T-helper 2 cell treated with Interferon-gamma antibody and Interleukin-4, amounts not matched to agents 5 μg/mL and 100 μg/mL, for 36 hours (primary cell): ENCODE results near the gene VMP1.
"Not testable (repeated sequence)": the region's sequence is repeated elsewhere in the genome, so short reads cannot be mapped to it uniquely, and the experiment has no call there.

Experiments used
- DNase-seq: peaks from one replicate; pipeline ENCODE4 v3.0.0; 2021; ENCODE audit warnings: low spot score
- H3K27ac Mint-ChIP-seq: one replicate; pipeline ENCODE4 v1.8.0; 2021; ENCODE audit warnings: mild to moderate bottlenecking, mixed read lengths
- H3K27me3 Mint-ChIP-seq: one replicate; pipeline ENCODE4 v1.8.0; 2021; ENCODE audit warnings: low read depth, mixed read lengths
- H3K36me3 Mint-ChIP-seq: one replicate; pipeline ENCODE4 v1.8.0; 2021; ENCODE audit warnings: low read depth, mixed read lengths
- H3K4me1 Mint-ChIP-seq: one replicate; pipeline ENCODE4 v1.8.0; 2021; ENCODE audit warnings: low read depth, mixed read lengths
- H3K4me3 Mint-ChIP-seq: one replicate; pipeline ENCODE4 v1.8.0; 2022; ENCODE audit warnings: mild to moderate bottlenecking, moderate library complexity, mixed read lengths
- H3K9me3 Mint-ChIP-seq: one replicate; pipeline ENCODE4 v1.8.0; 2021; ENCODE audit warnings: mixed read lengths

Gene VMP1

GRCh38 chr17:59858167-59858816, 150.8 kb downstream of the VMP1 start:
- Mint-ChIP-seq H3K36me3 (peaks cover 14% of the 10 kb centered on the region), H3K9me3 (no peaks in the 10 kb centered on the region), H3K4me1 (peaks cover 15% of the 10 kb centered on the region), H3K27ac (no peak overlapping the region), H3K4me3 (no peak overlapping the region), H3K27me3 (no peaks in the 10 kb centered on the region)
- DNase-seq: no peak

GRCh38 chr17:59858932-59859331, 151.5 kb downstream of the VMP1 start:
- no peak for DNase-seq
- Mint-ChIP-seq H3K27me3 (no peaks in the 10 kb centered on the region), H3K9me3 (no peaks in the 10 kb centered on the region), H3K27ac (no peak overlapping the region), H3K36me3 (peaks cover 18% of the 10 kb centered on the region), H3K4me1 (peaks cover 13% of the 10 kb centered on the region), H3K4me3 (no peak overlapping the region)

- DNase-seq: no peak
- peaks cover 18% of the 10 kb centered on the region for H3K36me3 Mint-ChIP-seq
- no peak overlapping the region for H3K27ac Mint-ChIP-seq
- no peaks in the 10 kb centered on the region for H3K9me3 Mint-ChIP-seq
- H3K4me3 Mint-ChIP-seq: no peak overlapping the region
- no peaks in the 10 kb centered on the region for H3K27me3 Mint-ChIP-seq
- H3K4me1 Mint-ChIP-seq: peaks cover 13% of the 10 kb centered on the region
Measured at GRCh38 chr17:59859444-59860025, 152.1 kb downstream of the VMP1 start.

- H3K36me3 Mint-ChIP-seq: peaks cover 20% of the 10 kb centered on the region
- no peaks in the 10 kb centered on the region for H3K27me3 Mint-ChIP-seq
- no peak for DNase-seq
- H3K4me1 Mint-ChIP-seq: peaks cover 4% of the 10 kb centered on the region
- H3K9me3 Mint-ChIP-seq: no peaks in the 10 kb centered on the region
- H3K27ac Mint-ChIP-seq: no peak overlapping the region
- no peak overlapping the region for H3K4me3 Mint-ChIP-seq
Measured at GRCh38 chr17:59863616-59864015, 156.2 kb downstream of the VMP1 start.

GRCh38 chr17:59869941-59870218, 162.4 kb downstream of the VMP1 start:
- no peaks in the 10 kb centered on the region for H3K27me3 Mint-ChIP-seq
- no peak overlapping the region for H3K27ac Mint-ChIP-seq
- H3K4me1 Mint-ChIP-seq: no peaks in the 10 kb centered on the region
- peaks cover 15% of the 10 kb centered on the region for H3K36me3 Mint-ChIP-seq
- no peak for DNase-seq
- H3K9me3 Mint-ChIP-seq: no peaks in the 10 kb centered on the region
- H3K4me3 Mint-ChIP-seq: no peak overlapping the region

GRCh38 chr17:59870482-59870881, 163.0 kb downstream of the VMP1 start:
- peaks cover 14% of the 10 kb centered on the region for H3K36me3 Mint-ChIP-seq
- H3K4me1 Mint-ChIP-seq: no peaks in the 10 kb centered on the region
- no peaks in the 10 kb centered on the region for H3K9me3 Mint-ChIP-seq
- no peaks in the 10 kb centered on the region for H3K27me3 Mint-ChIP-seq
- no peak overlapping the region for H3K27ac Mint-ChIP-seq
- no peak overlapping the region for H3K4me3 Mint-ChIP-seq
- no peak for DNase-seq

- Mint-ChIP-seq H3K4me3 (no peak overlapping the region), H3K36me3 (peaks cover 20% of the 10 kb centered on the region), H3K27me3 (no peaks in the 10 kb centered on the region), H3K4me1 (no peaks in the 10 kb centered on the region), H3K9me3 (no peaks in the 10 kb centered on the region), H3K27ac (peak overlapping the region; percentile 34)
- DNase-seq: no peak
Measured at GRCh38 chr17:59872351-59872750, 164.9 kb downstream of the VMP1 start.

- not testable (repeated sequence) for H3K27me3 Mint-ChIP-seq, H3K27ac Mint-ChIP-seq, H3K4me3 Mint-ChIP-seq, DNase-seq, H3K9me3 Mint-ChIP-seq, H3K4me1 Mint-ChIP-seq
- H3K36me3 Mint-ChIP-seq: peaks cover 28% of the 10 kb centered on the region
Measured at GRCh38 chr17:59873414-59873813, 166.0 kb downstream of the VMP1 start.

- Mint-ChIP-seq H3K36me3 (peaks cover 28% of the 10 kb centered on the region), H3K4me1 (no peaks in the 10 kb centered on the region), H3K9me3 (no peaks in the 10 kb centered on the region), H3K27ac (no peak overlapping the region), H3K4me3 (no peak overlapping the region), H3K27me3 (no peaks in the 10 kb centered on the region)
- no peak for DNase-seq
Measured at GRCh38 chr17:59874376-59874775, 166.9 kb downstream of the VMP1 start.

GRCh38 chr17:59876107-59876506, 168.7 kb downstream of the VMP1 start:
- no peak overlapping the region for H3K4me3 Mint-ChIP-seq
- DNase-seq: no peak
- H3K9me3 Mint-ChIP-seq: no peaks in the 10 kb centered on the region
- peaks cover 32% of the 10 kb centered on the region for H3K36me3 Mint-ChIP-seq
- H3K27me3 Mint-ChIP-seq: no peaks in the 10 kb centered on the region
- H3K27ac Mint-ChIP-seq: no peak overlapping the region
- no peaks in the 10 kb centered on the region for H3K4me1 Mint-ChIP-seq

GRCh38 chr17:59877965-59878364, 170.5 kb downstream of the VMP1 start:
- DNase-seq: no peak
- no peaks in the 10 kb centered on the region for H3K27me3 Mint-ChIP-seq
- no peaks in the 10 kb centered on the region for H3K9me3 Mint-ChIP-seq
- H3K4me1 Mint-ChIP-seq: no peaks in the 10 kb centered on the region
- H3K4me3 Mint-ChIP-seq: no peak overlapping the region
- no peak overlapping the region for H3K27ac Mint-ChIP-seq
- H3K36me3 Mint-ChIP-seq: peaks cover 26% of the 10 kb centered on the region

GRCh38 chr17:59878624-59879023, 171.2 kb downstream of the VMP1 start:
- no peaks in the 10 kb centered on the region for H3K27me3 Mint-ChIP-seq
- no peaks in the 10 kb centered on the region for H3K4me1 Mint-ChIP-seq
- no peak overlapping the region for H3K4me3 Mint-ChIP-seq
- no peak overlapping the region for H3K27ac Mint-ChIP-seq
- peaks cover 26% of the 10 kb centered on the region for H3K36me3 Mint-ChIP-seq
- no peak for DNase-seq
- no peaks in the 10 kb centered on the region for H3K9me3 Mint-ChIP-seq

GRCh38 chr17:59884861-59885260, 177.4 kb downstream of the VMP1 start:
- Mint-ChIP-seq H3K4me3 (no peak overlapping the region), H3K4me1 (peaks cover 8% of the 10 kb centered on the region), H3K36me3 (peaks cover 27% of the 10 kb centered on the region), H3K27ac (no peak overlapping the region), H3K27me3 (no peaks in the 10 kb centered on the region), H3K9me3 (no peaks in the 10 kb centered on the region)
- DNase-seq: no peak

- no peaks in the 10 kb centered on the region for H3K9me3 Mint-ChIP-seq
- H3K27me3 Mint-ChIP-seq: no peaks in the 10 kb centered on the region
- DNase-seq: no peak
- H3K4me3 Mint-ChIP-seq: no peak overlapping the region
- H3K4me1 Mint-ChIP-seq: peaks cover 17% of the 10 kb centered on the region
- peak overlapping the region; percentile 37 for H3K27ac Mint-ChIP-seq
- H3K36me3 Mint-ChIP-seq: peaks cover 28% of the 10 kb centered on the region
Measured at GRCh38 chr17:59888145-59888750, 180.8 kb downstream of the VMP1 start.

- peaks cover 25% of the 10 kb centered on the region for H3K4me1 Mint-ChIP-seq
- H3K27ac Mint-ChIP-seq: peak overlapping the region; percentile 8
- no peaks in the 10 kb centered on the region for H3K9me3 Mint-ChIP-seq
- peak; percentile 7 for DNase-seq
- peaks cover 22% of the 10 kb centered on the region for H3K36me3 Mint-ChIP-seq
- H3K4me3 Mint-ChIP-seq: peak overlapping the region; percentile 39
- no peaks in the 10 kb centered on the region for H3K27me3 Mint-ChIP-seq
Measured at GRCh38 chr17:59890720-59891119, 183.3 kb downstream of the VMP1 start.
